Stimulated activated CD8-positive, alpha-beta memory T cell treated with anti-CD3 and anti-CD28 coated beads, Interleukin-4, amount 100 ng/mL, for 48 hours (primary cell): ENCODE data around the gene TMEM190.

Source experiments
- DNase-seq: peaks from one replicate; pipeline ENCODE4 v3.0.0-alpha.2; 2020

Gene TMEM190

DNA sequence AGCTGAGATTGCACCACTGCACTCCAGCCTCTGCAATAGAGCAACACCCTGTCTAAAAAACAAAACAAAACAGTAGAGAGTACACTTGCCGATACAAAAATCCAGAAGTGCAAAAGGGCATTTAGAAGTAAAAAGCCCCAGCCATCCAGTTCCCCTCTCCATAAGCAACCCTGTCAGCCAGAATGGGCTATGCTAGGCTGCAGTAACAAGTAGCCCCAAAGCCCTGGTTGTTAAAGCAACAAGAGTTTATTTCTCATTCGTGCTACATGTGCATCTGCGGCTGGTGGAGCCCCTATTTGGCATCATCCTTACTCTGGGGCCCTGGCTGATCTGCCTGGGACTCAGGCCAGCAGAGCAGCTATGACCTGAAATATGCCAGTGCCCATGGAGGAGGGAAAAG is 47.9 kb downstream of the TMEM190 start:
- DNase-seq: no peak

DNA sequence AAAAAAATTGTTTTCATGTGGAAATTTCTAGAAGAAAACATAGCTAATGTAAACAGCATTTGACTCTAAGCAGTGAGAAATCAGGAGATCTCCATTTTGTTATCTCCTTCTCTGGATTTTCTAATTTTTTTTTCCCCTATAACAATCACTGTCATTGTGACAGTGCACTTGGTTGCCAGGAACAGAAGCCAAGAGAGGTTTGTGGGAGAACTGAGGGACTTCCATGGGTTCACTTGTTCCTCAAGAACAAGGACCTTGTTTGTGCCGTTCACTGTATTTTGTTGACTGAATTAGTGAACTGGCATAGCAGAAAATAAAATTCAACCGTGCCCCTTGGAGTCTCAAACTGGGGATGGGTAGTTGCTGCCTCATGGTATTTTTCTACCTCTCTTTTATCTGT is 49.4 kb downstream of the TMEM190 start:
- DNase-seq: no peak
